A549 (cell line): ENCODE measurements around the gene GGACT.
"Not testable (repeated sequence)": the region's sequence is repeated elsewhere in the genome, so short reads cannot be mapped to it uniquely, and the experiment has no call there.

Experiments used
- ESRRA ChIP-seq: fragments of 150-350 bp; IDR thresholded peaks from 2 replicates; pipeline ENCODE4 v1.6.1; 2014; ENCODE audit warnings: mild to moderate bottlenecking, low read length, borderline replicate concordance
- FOSL2 ChIP-seq, 2 experiments: fragments of 450-650 bp in 1 of 2; fragments of >200 bp in 1 of 2; sonication (Bioruptor Twin) in 1 of 2; formaldehyde crosslinking; IDR thresholded peaks; 2 replicates each; pipeline versions ENCODE4 v1.5.0 to v1.6.1; 2016 to 2020; ENCODE audit warnings: mild to moderate bottlenecking in 1 of 2, moderate library complexity in 1 of 2
- SMC3 ChIP-seq: fragments of >200 bp; sonication (Bioruptor Twin); formaldehyde crosslinking; IDR thresholded peaks from 3 replicates; pipeline ENCODE4 v1.6.1; 2018; ENCODE audit warnings: inconsistent platforms
- TF ChIP-seq, protein P1 (sequence below): fragments of >200 bp; sonication (Bioruptor Twin); formaldehyde crosslinking; IDR thresholded peaks from 3 replicates; pipeline ENCODE4 v1.5.1; 2016

DNA sequence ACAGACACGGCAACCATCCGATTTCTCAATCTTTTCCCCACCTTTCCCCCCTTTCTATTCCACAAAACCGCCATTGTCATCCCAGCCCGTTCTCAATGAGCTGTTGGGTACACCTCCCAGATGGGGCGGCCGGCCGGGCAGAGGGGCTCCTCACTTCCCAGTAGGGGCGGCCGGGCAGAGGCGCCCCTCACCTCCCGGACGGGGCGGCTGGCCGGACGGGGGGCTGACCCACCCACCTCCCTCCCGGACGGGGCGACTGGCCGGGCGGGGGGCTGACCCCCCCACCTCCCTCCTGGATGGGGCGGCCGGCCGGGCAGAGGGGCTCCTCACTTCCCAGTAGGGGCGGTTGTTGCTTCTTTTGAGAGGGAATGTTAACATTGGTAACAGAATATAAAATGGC is 30.3 kb upstream of the GGACT start:
- TF ChIP-seq SMC3; FOSL2 (IDR thresholded peaks at IDR 0.05); FOSL2 (CRISPR knock-in tag; IDR thresholded peaks at IDR 0.05); ESRRA: not testable (repeated sequence)
- TF ChIP-seq, protein P1, sequence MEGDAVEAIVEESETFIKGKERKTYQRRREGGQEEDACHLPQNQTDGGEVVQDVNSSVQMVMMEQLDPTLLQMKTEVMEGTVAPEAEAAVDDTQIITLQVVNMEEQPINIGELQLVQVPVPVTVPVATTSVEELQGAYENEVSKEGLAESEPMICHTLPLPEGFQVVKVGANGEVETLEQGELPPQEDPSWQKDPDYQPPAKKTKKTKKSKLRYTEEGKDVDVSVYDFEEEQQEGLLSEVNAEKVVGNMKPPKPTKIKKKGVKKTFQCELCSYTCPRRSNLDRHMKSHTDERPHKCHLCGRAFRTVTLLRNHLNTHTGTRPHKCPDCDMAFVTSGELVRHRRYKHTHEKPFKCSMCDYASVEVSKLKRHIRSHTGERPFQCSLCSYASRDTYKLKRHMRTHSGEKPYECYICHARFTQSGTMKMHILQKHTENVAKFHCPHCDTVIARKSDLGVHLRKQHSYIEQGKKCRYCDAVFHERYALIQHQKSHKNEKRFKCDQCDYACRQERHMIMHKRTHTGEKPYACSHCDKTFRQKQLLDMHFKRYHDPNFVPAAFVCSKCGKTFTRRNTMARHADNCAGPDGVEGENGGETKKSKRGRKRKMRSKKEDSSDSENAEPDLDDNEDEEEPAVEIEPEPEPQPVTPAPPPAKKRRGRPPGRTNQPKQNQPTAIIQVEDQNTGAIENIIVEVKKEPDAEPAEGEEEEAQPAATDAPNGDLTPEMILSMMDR = not testable (repeated sequence)
